ENCODE results near the gene F7.

Gene F7

GRCh38 chr13:113064534-113065405 is 40.8 kb upstream of the F7 start:
- Histone ChIP-seq H3K4me2 (ENCODE audit: low read length) (no peak overlapping the region), H3K27me3 (ENCODE audit: control insufficient read depth, low read length) (no peaks in the 10 kb centered on the region), H3K4me3 (ENCODE audit: low read length) (no peak overlapping the region), H3F3A (ENCODE audit: control insufficient read depth, insufficient read depth) (no peaks in the 10 kb centered on the region), H3K27ac (ENCODE audit: low read depth, low read length) (no peak overlapping the region), H3K79me2 (ENCODE audit: control insufficient read depth, low read length) (no peaks in the 10 kb centered on the region), H3K36me3 (ENCODE audit: control insufficient read depth, low read length) (no peaks in the 10 kb centered on the region), H3K4me1 (ENCODE audit: control insufficient read depth, low read length) (no peaks in the 10 kb centered on the region), H3K9me2 (replicated peaks; ENCODE audit: control insufficient read depth, low read length) (no peaks in the 10 kb centered on the region), H4K20me1 (ENCODE audit: control insufficient read depth, insufficient read depth, low read depth, low read length) (no peaks in the 10 kb centered on the region), H3K9me3 (ENCODE audit: control insufficient read depth, insufficient read depth, low read length) (no peaks in the 10 kb centered on the region)
- TF ChIP-seq CTCF (IDR thresholded peaks at IDR 0.05; ENCODE audit: low read depth, low read length, poor library complexity, severe bottlenecking) (no peak), EZH2phosphoT487 (IDR thresholded peaks at IDR 0.05; ENCODE audit: borderline replicate concordance, low read length) (no peak)

- Histone ChIP-seq H3K4me2 (ENCODE audit: low read length) (no peak overlapping the region), H3K36me3 (ENCODE audit: control insufficient read depth, low read length) (no peaks in the 10 kb centered on the region), H3K27ac (ENCODE audit: low read depth, low read length) (no peak overlapping the region), H3F3A (ENCODE audit: control insufficient read depth, insufficient read depth) (no peaks in the 10 kb centered on the region), H3K4me1 (ENCODE audit: control insufficient read depth, low read length) (no peaks in the 10 kb centered on the region), H3K4me3 (ENCODE audit: low read length) (no peak overlapping the region), H4K20me1 (ENCODE audit: control insufficient read depth, insufficient read depth, low read depth, low read length) (no peaks in the 10 kb centered on the region), H3K9me3 (ENCODE audit: control insufficient read depth, insufficient read depth, low read length) (no peaks in the 10 kb centered on the region), H3K9me2 (replicated peaks; ENCODE audit: control insufficient read depth, low read length) (no peaks in the 10 kb centered on the region), H3K79me2 (ENCODE audit: control insufficient read depth, low read length) (no peaks in the 10 kb centered on the region), H3K27me3 (ENCODE audit: control insufficient read depth, low read length) (no peaks in the 10 kb centered on the region)
- TF ChIP-seq EZH2phosphoT487 (IDR thresholded peaks at IDR 0.05; ENCODE audit: borderline replicate concordance, low read length) = no peak
- TF ChIP-seq CTCF (IDR thresholded peaks at IDR 0.05; ENCODE audit: low read depth, low read length, poor library complexity, severe bottlenecking) = no peak
Observed at GRCh38 chr13:113065406-113066141, 40.0 kb upstream of the F7 start.

- no peak for TF ChIP-seq CTCF (IDR thresholded peaks at IDR 0.05; ENCODE audit: low read depth, low read length, poor library complexity, severe bottlenecking)
- TF ChIP-seq EZH2phosphoT487 (IDR thresholded peaks at IDR 0.05; ENCODE audit: borderline replicate concordance, low read length) = no peak
- H3K79me2 ChIP-seq (ENCODE audit: control insufficient read depth, low read length) = no peaks in the 10 kb centered on the region
- no peak overlapping the region for H3K4me3 ChIP-seq (ENCODE audit: low read length)
- no peak overlapping the region for H3K27ac ChIP-seq (ENCODE audit: low read depth, low read length)
- no peaks in the 10 kb centered on the region for H3F3A ChIP-seq (ENCODE audit: control insufficient read depth, insufficient read depth)
- H4K20me1 ChIP-seq (ENCODE audit: control insufficient read depth, insufficient read depth, low read depth, low read length) = no peaks in the 10 kb centered on the region
- no peaks in the 10 kb centered on the region for H3K27me3 ChIP-seq (ENCODE audit: control insufficient read depth, low read length)
- no peak overlapping the region for H3K4me2 ChIP-seq (ENCODE audit: low read length)
- H3K36me3 ChIP-seq (ENCODE audit: control insufficient read depth, low read length) = no peaks in the 10 kb centered on the region
- no peaks in the 10 kb centered on the region for H3K9me2 ChIP-seq (replicated peaks; ENCODE audit: control insufficient read depth, low read length)
- H3K9me3 ChIP-seq (ENCODE audit: control insufficient read depth, insufficient read depth, low read length) = no peaks in the 10 kb centered on the region
- H3K4me1 ChIP-seq (ENCODE audit: control insufficient read depth, low read length) = no peaks in the 10 kb centered on the region
Observed at GRCh38 chr13:113066142-113066455, 39.5 kb upstream of the F7 start.

Measured in DOHH2 (cell line).